Common myeloid progenitor, CD34-positive (primary cell): Measurements from ENCODE around the gene TOM1L2.

Experiments used
- CTCF ChIA-PET: fragments of 350-600 bp; sonication (Branson Sonifier 250); formaldehyde crosslinking; loops from one replicate; lab custom pipeline; 2021; ENCODE audit warnings: antibody characterized with exemption; lab: Charles Lee
- POLR2A ChIA-PET: fragments of 350-600 bp; sonication (Branson Sonifier 250); formaldehyde crosslinking; loops from one replicate; lab custom pipeline; 2021; ENCODE audit warnings: antibody characterized with exemption; lab: Charles Lee
- DNase-seq, 3 donors: peaks; one replicate each; pipeline versions ENCODE4 v3.0.0 to v3.0.0-alpha.2; 2013
- H3K27ac ChIP-seq, 2 experiments: 1 replicate in 1 of 2; 2 replicates in 1 of 2; pipeline ENCODE4 v1.7.0; 2013; ENCODE audit warnings: inconsistent platforms in 2 of 2, low read length in 2 of 2, mild to moderate bottlenecking in 2 of 2, low read depth in 1 of 2, moderate library complexity in 1 of 2; ENCODE audit not compliant: severe bottlenecking in 2 of 2, insufficient read depth in 1 of 2, poor library complexity in 1 of 2
- H3K27me3 ChIP-seq, 5 experiments: replicated peaks in 2 of 5; 1 replicate in 3 of 5; 2 replicates in 2 of 5; pipeline versions ENCODE4 v1.6.1 to v1.7.0; 2013; ENCODE audit warnings: low read length in 4 of 5, mild to moderate bottlenecking in 2 of 5, moderate library complexity in 2 of 5, inconsistent platforms in 1 of 5; ENCODE audit not compliant: insufficient read depth in 5 of 5, control insufficient read depth in 4 of 5
- H3K36me3 ChIP-seq, 4 experiments: 1 replicate in 2 of 4; 2 replicates in 2 of 4; pipeline versions ENCODE4 v1.6.1 to v1.7.0; 2013; ENCODE audit warnings: low read length in 3 of 4, control low read depth in 1 of 4, mild to moderate bottlenecking in 1 of 4; ENCODE audit not compliant: control insufficient read depth in 4 of 4, insufficient read depth in 4 of 4
- H3K4me1 ChIP-seq, 4 experiments: 1 replicate in 3 of 4; 2 replicates in 1 of 4; pipeline versions ENCODE4 v1.6.1 to v1.7.1; 2013; ENCODE audit warnings: low read length in 3 of 4, mild to moderate bottlenecking in 3 of 4, control low read depth in 1 of 4, inconsistent platforms in 1 of 4, moderate library complexity in 1 of 4; ENCODE audit not compliant: control insufficient read depth in 4 of 4, insufficient read depth in 4 of 4; ENCODE audit errors: control extremely low read depth in 1 of 4
- H3K4me3 ChIP-seq, 7 experiments: 1 replicate in 4 of 7; 2 replicates in 3 of 7; pipeline versions ENCODE4 v1.5.1 to v1.7.0; 2013; ENCODE audit warnings: mild to moderate bottlenecking in 7 of 7, low read length in 6 of 7, moderate library complexity in 6 of 7, inconsistent platforms in 2 of 7, low read depth in 2 of 7, control low read depth in 1 of 7; ENCODE audit not compliant: insufficient read depth in 4 of 7, control insufficient read depth in 1 of 7; ENCODE audit errors: extremely low read depth in 1 of 7
- H3K9me3 ChIP-seq, 5 experiments: 1 replicate in 4 of 5; 2 replicates in 1 of 5; pipeline versions ENCODE4 v1.6.1 to v1.7.1; 2013; ENCODE audit warnings: low read length in 4 of 5, mild to moderate bottlenecking in 2 of 5, inconsistent platforms in 1 of 5, low read depth in 1 of 5, moderate library complexity in 1 of 5; ENCODE audit not compliant: control insufficient read depth in 4 of 5, insufficient read depth in 2 of 5; ENCODE audit errors: control extremely low read depth in 1 of 5
- WGBS: methylation state at CpG from one replicate; pipeline ENCODE4 v1.1.5; 2013; ENCODE audit not compliant: insufficient coverage; 5-methylcytosine and 5-hydroxymethylcytosine counted together

Gene TOM1L2

GRCh38 chr17:17812211-17813054 is 159.8 kb downstream of the TOM1L2 start:
- Histone ChIP-seq H3K36me3 (peaks cover 5 to 78% (median 47%) of the 10 kb centered on the region in 4 experiments), H3K4me1 (peaks cover 0 to 10% (median 5%) of the 10 kb centered on the region in 4 experiments), H3K27me3 (no peaks in the 10 kb centered on the region), H3K27ac (no peak overlapping the region), H3K4me3 (no peak overlapping the region), H3K9me3 (no peaks in the 10 kb centered on the region)
- POLR2A ChIA-PET = interaction anchor here (0.7 to 1.6 kb wide), 6 partner anchors 21 to 521 kb away, joined by 3 to 6 read pairs (median 4); partner anchors contain the start of gene SREBF1
- 68% methylated on average over 56 of the region's 59 CpGs for WGBS
- CTCF ChIA-PET = interaction anchor here (0.6 to 21.2 kb wide), 29 partner anchors 8 to 221 kb away, joined by 3 to 295 read pairs (median 5); no protein-coding TSS in a partner anchor
- peak; percentile 45 to 64 (median 61) for DNase-seq

GRCh38 chr17:17811381-17812210 is 160.6 kb downstream of the TOM1L2 start:
- Histone ChIP-seq H3K4me3 (no peak overlapping the region), H3K9me3 (no peaks in the 10 kb centered on the region), H3K4me1 (peaks cover 0 to 10% (median 5%) of the 10 kb centered on the region in 4 experiments), H3K27me3 (no peaks in the 10 kb centered on the region), H3K27ac (no peak overlapping the region), H3K36me3 (peaks cover 4 to 77% (median 43%) of the 10 kb centered on the region in 4 experiments)
- WGBS = 82% methylated on average over 6 of the region's 15 CpGs
- ChIA-PET CTCF (interaction anchor here (0.7 to 21.2 kb wide), 31 partner anchors 9 to 142 kb away, joined by 3 to 295 read pairs (median 3); no protein-coding TSS in a partner anchor), POLR2A (interaction anchor here (1.0 kb wide), 1 partner anchor 25 kb away, joined by 6 read pairs; the partner anchor contains the start of gene SREBF1)
- no peak for DNase-seq

GRCh38 chr17:17810895-17811248 is 161.3 kb downstream of the TOM1L2 start:
- Histone ChIP-seq H3K36me3 (peaks cover 2 to 79% (median 43%) of the 10 kb centered on the region in 4 experiments), H3K27ac (no peak overlapping the region), H3K27me3 (no peaks in the 10 kb centered on the region), H3K4me1 (peaks cover 0 to 10% (median 5%) of the 10 kb centered on the region in 4 experiments), H3K4me3 (no peak overlapping the region), H3K9me3 (no peaks in the 10 kb centered on the region)
- 98% methylated on average over 9 of the region's 27 CpGs for WGBS
- CTCF ChIA-PET = interaction anchor here (0.7 to 21.2 kb wide), 13 partner anchors 9 to 141 kb away, joined by 3 to 295 read pairs (median 6); no protein-coding TSS in a partner anchor
- no peak for DNase-seq
- POLR2A ChIA-PET = no interaction called here

- no peak overlapping the region for H3K27ac ChIP-seq
- no peak for DNase-seq
- peaks cover 0 to 10% (median 5%) of the 10 kb centered on the region in 4 experiments for H3K4me1 ChIP-seq
- CTCF ChIA-PET = interaction anchor here (0.7 to 21.2 kb wide), 9 partner anchors 8 to 239 kb away, joined by 3 to 295 read pairs (median 6); no protein-coding TSS in a partner anchor
- POLR2A ChIA-PET = no interaction called here
- H3K27me3 ChIP-seq = no peaks in the 10 kb centered on the region
- 95% methylated on average over 55 of the region's 68 CpGs for WGBS
- H3K36me3 ChIP-seq = peaks cover 3 to 79% (median 44%) of the 10 kb centered on the region in 4 experiments
- H3K4me3 ChIP-seq = no peak overlapping the region
- H3K9me3 ChIP-seq = no peaks in the 10 kb centered on the region
Measured at GRCh38 chr17:17810084-17810894, 161.9 kb downstream of the TOM1L2 start.

GRCh38 chr17:17809531-17810083 is 162.6 kb downstream of the TOM1L2 start:
- no peaks in the 10 kb centered on the region for H3K27me3 ChIP-seq
- no peak overlapping the region for H3K27ac ChIP-seq
- DNase-seq = no peak
- ChIA-PET POLR2A (no interaction called here), CTCF (interaction anchor here (0.7 to 21.2 kb wide), 6 partner anchors 8 to 239 kb away, joined by 3 to 295 read pairs (median 8); no protein-coding TSS in a partner anchor)
- peaks cover 0 to 10% (median 5%) of the 10 kb centered on the region in 4 experiments for H3K4me1 ChIP-seq
- no peaks in the 10 kb centered on the region for H3K9me3 ChIP-seq
- WGBS = 92% methylated on average over 41 of the region's 52 CpGs
- peaks cover 6 to 75% (median 42%) of the 10 kb centered on the region in 4 experiments for H3K36me3 ChIP-seq
- H3K4me3 ChIP-seq = no peak overlapping the region
